Breast epithelium (tissue), 3 donors: ENCODE data around the gene FBXO24.

Source experiments
- POLR2A ChIP-seq: fragments of 450-650 bp; IDR thresholded peaks from one replicate; pipeline ENCODE4 v1.6.1; 2016; ENCODE audit warnings: antibody characterized with exemption, mild to moderate bottlenecking, moderate library complexity
- POLR2AphosphoS5 ChIP-seq, 3 donors: sonication (generic); formaldehyde crosslinking; IDR thresholded peaks; one replicate each; pipeline ENCODE4 v1.6.1; 2017; ENCODE audit warnings: antibody characterized with exemption in 3 of 3
- TF ChIP-seq, protein P1 (sequence below), 3 donors: fragments of 450-650 bp; IDR thresholded peaks; one replicate each; pipeline ENCODE4 v1.5.1; 2016 to 2017; ENCODE audit warnings: antibody characterized with exemption in 3 of 3, mild to moderate bottlenecking in 3 of 3, moderate library complexity in 3 of 3

- TF ChIP-seq, protein P1, sequence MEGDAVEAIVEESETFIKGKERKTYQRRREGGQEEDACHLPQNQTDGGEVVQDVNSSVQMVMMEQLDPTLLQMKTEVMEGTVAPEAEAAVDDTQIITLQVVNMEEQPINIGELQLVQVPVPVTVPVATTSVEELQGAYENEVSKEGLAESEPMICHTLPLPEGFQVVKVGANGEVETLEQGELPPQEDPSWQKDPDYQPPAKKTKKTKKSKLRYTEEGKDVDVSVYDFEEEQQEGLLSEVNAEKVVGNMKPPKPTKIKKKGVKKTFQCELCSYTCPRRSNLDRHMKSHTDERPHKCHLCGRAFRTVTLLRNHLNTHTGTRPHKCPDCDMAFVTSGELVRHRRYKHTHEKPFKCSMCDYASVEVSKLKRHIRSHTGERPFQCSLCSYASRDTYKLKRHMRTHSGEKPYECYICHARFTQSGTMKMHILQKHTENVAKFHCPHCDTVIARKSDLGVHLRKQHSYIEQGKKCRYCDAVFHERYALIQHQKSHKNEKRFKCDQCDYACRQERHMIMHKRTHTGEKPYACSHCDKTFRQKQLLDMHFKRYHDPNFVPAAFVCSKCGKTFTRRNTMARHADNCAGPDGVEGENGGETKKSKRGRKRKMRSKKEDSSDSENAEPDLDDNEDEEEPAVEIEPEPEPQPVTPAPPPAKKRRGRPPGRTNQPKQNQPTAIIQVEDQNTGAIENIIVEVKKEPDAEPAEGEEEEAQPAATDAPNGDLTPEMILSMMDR (IDR thresholded peaks at IDR 0.05): no peak
- TF ChIP-seq POLR2A (no peak), POLR2AphosphoS5 (IDR thresholded peaks at IDR 0.05) (no peak)
Measured at GRCh38 chr7:100567751-100568175, 18.4 kb upstream of the FBXO24 start.
